ENCODE data around the gene PHOSPHO2.

DNA sequence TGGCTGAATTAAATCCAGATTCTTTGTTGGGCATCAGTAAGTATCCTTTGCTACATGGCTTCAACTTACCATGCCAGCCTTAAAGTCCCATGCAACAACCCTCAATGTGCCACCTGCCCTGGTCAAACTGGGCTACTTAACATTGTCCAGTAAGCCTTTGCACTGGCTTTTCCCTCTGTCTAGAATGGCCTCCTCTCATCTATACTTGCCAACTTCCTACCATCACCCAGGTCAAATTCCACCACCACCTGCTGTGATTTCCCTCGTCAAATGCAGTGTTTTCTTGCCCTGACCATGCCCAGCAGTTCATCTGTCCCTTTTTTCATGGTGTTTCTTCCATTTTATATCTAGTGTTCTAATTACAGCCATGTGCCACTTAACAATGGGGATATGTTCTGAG lies 45.1 kb downstream of the PHOSPHO2 start:
- TF ChIP-seq, protein P1, sequence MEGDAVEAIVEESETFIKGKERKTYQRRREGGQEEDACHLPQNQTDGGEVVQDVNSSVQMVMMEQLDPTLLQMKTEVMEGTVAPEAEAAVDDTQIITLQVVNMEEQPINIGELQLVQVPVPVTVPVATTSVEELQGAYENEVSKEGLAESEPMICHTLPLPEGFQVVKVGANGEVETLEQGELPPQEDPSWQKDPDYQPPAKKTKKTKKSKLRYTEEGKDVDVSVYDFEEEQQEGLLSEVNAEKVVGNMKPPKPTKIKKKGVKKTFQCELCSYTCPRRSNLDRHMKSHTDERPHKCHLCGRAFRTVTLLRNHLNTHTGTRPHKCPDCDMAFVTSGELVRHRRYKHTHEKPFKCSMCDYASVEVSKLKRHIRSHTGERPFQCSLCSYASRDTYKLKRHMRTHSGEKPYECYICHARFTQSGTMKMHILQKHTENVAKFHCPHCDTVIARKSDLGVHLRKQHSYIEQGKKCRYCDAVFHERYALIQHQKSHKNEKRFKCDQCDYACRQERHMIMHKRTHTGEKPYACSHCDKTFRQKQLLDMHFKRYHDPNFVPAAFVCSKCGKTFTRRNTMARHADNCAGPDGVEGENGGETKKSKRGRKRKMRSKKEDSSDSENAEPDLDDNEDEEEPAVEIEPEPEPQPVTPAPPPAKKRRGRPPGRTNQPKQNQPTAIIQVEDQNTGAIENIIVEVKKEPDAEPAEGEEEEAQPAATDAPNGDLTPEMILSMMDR (optimal IDR thresholded peaks at IDR 0.05 in 1 of 3, IDR thresholded peaks at IDR 0.05 in 1 of 3, conservative IDR thresholded peaks at IDR 0.05 in 1 of 3; ENCODE audit: extremely low read depth in 1 of 3, insufficient read depth in 2 of 3, low read length in 3 of 3), result no peak
- no peak for TF ChIP-seq EZH2 (IDR thresholded peaks at IDR 0.05; ENCODE audit: low read length)
